Activated T-helper 1 cell treated with anti-CD3 and anti-CD28 coated beads, Interleukin-12 subunit alpha, Interleukin-12 subunit beta, Interleukin-2, Interleukin-4 antibody, amounts not matched to agents 30 ng/mL and 10 ng/mL and 1 ng/mL, durations not matched to agents 14 hours and 24 hours and 36 hours (primary cell): Measurements from ENCODE around the gene PPM1A. TPM values are rescaled to one million over a fixed set of nuclear protein-coding genes. Genes with fewer than 3 reads are reported as not detected.
A peak's percentile ranks its signal among the peaks of the same experiment; 100 is the strongest.

Source experiments
- DNase-seq: peaks from one replicate; pipeline ENCODE4 v3.0.0; 2021; ENCODE audit warnings: low spot score
- H3K27ac Mint-ChIP-seq: one replicate; pipeline ENCODE4 v1.8.0; 2021; ENCODE audit warnings: mild to moderate bottlenecking, mixed read lengths
- H3K27me3 Mint-ChIP-seq: one replicate; pipeline ENCODE4 v1.8.0; 2022; ENCODE audit warnings: mild to moderate bottlenecking, moderate library complexity, mixed read lengths; ENCODE audit not compliant: insufficient read depth
- H3K36me3 Mint-ChIP-seq: one replicate; pipeline ENCODE4 v1.8.0; 2021; ENCODE audit warnings: low read depth, mixed read lengths
- H3K4me1 Mint-ChIP-seq: one replicate; pipeline ENCODE4 v1.8.0; 2021; ENCODE audit warnings: low read depth, mixed read lengths
- H3K4me3 Mint-ChIP-seq: one replicate; pipeline ENCODE4 v1.8.0; 2021; ENCODE audit warnings: mild to moderate bottlenecking, moderate library complexity, mixed read lengths
- H3K9me3 Mint-ChIP-seq: one replicate; pipeline ENCODE4 v1.8.0; 2021; ENCODE audit warnings: mixed read lengths
- intact Hi-C: fragments of 100-400 bp; cut with micrococcal nuclease; formaldehyde crosslinking; loops from one replicate; pipeline ENCODE4 v1.15.1; 2024
- total RNA-seq: library from RNA; stranded (reverse); gene quantifications from 2 replicates; pipeline ENCODE4 v1.2.3, GENCODE V29; 2022

The PPM1A gene
- total RNA-seq, 1 donor from 2014 or later = 50.7 TPM

DNA sequence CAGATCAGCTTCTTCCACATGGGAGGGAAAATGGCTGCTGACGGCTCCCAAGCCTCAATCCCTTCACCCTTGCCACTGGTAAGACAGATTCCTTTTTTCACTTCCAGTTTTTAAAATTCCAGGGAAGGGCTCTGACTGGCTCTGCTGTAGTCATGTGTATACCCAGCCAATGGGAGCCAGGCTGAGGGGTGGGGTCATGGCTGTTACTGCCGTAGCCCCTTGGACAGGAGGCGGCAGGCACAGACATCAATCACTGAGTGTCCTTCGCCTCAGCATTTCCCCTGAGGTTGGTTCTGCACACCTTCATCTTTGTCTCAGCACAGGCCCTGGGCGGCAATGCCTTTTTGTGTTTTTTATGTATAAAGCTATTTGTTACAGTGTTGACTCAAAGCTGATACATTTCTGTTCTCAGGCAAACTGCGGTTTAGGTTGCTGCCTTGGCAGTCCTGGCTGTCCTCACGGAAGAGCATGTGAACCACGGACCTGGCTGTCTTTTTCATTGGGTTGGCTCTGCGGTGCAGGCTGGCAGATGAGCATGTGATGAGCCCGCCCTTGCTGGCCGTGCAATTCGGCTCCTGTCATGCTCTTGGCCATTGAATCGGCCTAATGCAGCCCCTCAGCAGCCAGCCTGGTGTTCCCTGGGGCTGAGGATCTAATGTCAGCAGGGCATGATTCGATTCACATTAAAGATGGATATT lies 74.3 kb downstream of the PPM1A start:
- intact Hi-C loops = no loop called here
- H3K36me3 Mint-ChIP-seq = peaks cover 1% of the 10 kb centered on the region
- no peaks in the 10 kb centered on the region for H3K9me3 Mint-ChIP-seq
- peaks cover 39% of the 10 kb centered on the region for H3K27me3 Mint-ChIP-seq
- DNase-seq = no peak
- peaks cover 13% of the 10 kb centered on the region for H3K4me1 Mint-ChIP-seq
- H3K27ac Mint-ChIP-seq = no peak overlapping the region
- H3K4me3 Mint-ChIP-seq = no peak overlapping the region

DNA sequence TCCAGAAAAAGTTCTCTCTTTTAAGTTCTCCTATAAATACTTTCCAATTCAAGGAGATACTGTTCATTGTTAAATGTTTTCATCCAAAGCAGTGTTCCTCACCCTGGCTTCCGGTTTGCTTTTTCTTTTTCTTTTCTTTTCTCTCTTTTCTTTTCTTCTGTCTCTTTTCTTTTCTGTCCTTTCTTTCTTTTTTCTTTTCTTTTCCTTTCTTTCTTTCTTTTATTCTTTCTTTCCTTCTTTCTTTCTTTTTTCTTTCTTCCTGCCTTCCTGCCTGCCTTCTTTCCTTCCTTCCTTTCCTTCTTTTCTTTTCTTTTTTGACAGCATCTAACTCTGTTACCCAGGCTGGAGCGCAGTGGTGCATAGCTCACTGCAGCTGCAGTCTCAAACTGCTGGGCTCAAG lies 75.8 kb downstream of the PPM1A start:
- intact Hi-C loops = no loop called here
- Mint-ChIP-seq H3K36me3 (peaks cover 1% of the 10 kb centered on the region), H3K9me3 (no peaks in the 10 kb centered on the region), H3K4me3 (no peak overlapping the region), H3K27me3 (peaks cover 39% of the 10 kb centered on the region), H3K4me1 (peaks cover 17% of the 10 kb centered on the region), H3K27ac (no peak overlapping the region)
- no peak for DNase-seq

DNA sequence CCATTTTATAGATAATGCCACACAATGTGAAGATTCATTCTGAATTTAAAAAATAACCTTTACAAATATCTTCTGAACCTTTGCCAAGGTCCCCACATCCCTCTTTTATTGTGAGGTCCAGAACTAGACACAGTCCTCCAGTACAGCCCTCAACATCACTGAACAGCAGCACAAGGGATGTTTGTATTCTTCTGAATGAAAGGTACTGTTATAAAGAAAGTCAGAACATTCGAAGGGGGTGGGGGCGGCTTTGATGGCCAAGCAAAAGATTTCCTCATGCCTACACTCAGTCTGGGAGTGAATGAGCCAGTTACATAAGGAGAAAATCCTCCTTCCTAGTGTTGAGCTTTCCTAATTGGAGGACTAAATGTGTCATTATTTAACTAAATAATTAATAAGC lies 77.3 kb downstream of the PPM1A start:
- no peak for DNase-seq
- intact Hi-C loops = no loop called here
- Mint-ChIP-seq H3K36me3 (peaks cover 1% of the 10 kb centered on the region), H3K4me1 (peaks cover 24% of the 10 kb centered on the region), H3K9me3 (no peaks in the 10 kb centered on the region), H3K27me3 (peaks cover 35% of the 10 kb centered on the region), H3K4me3 (no peak overlapping the region), H3K27ac (no peak overlapping the region)

DNA sequence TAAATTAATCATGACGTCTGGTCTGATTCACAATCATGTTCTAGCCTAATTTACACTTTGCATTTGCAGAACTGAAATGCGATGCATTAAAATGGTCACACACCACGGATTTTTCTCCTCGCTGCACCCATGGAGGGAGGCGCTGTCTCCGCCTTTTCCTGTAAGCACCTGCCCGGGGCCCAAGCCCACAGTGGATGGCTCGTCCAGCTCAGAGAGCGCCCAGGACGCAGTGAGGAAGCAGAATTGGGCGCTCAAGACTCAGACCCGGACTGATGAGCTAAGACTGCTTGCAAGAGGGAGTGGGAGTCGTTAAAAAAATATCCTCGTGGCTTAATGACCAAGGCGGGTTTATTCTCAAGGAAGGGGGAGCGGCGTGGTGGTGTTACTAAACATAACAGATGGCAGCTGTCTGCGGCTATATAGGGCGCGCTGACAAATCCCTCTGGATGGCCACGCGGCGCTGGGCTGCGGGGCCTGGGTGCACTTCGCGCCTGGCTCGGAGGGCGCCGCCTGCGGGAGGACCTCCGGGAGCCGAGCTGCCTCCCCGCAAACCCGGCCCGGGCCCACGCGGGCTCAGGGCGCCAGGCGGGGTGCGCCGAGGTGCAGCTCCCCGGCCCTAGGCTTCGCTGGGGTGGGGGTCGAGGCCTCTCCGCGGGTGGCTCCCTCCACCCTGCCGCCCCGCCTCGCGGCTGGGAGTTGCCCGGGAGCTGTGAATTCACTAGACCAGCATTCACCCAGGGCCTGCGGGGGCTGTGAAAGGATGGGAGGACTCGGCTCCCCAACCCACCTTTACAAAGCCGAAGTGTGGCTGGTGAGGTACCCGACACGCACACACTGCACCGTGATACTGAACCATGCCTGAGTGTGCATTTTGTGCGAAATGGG lies 78.7 kb downstream of the PPM1A start:
- intact Hi-C loops = no loop called here
- H3K27ac Mint-ChIP-seq = peak overlapping the region; percentile 86
- peak; percentile 11 for DNase-seq

DNA sequence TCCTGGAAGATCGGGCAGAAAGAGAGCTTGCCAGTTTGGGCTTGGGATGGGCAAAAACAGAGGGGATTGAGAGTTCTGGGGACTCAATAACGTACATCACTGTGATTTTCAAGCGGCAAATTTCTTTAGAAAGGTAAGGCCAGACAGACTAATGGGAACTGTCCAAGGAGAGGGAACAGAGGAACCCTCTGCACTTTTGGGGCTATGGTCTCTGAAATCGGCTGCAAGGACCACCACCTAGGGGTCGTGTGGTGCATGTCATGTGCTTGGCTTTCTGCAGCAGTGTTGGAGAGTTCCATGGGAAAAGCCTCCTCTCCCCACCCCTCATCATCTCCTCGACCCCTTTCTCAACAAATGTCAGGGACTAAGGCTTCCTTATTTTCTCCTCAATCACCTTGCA lies 79.6 kb downstream of the PPM1A start:
- Mint-ChIP-seq H3K27me3 (peaks cover 30% of the 10 kb centered on the region), H3K9me3 (no peaks in the 10 kb centered on the region), H3K36me3 (peaks cover 1% of the 10 kb centered on the region), H3K4me1 (peaks cover 45% of the 10 kb centered on the region), H3K4me3 (peak overlapping the region; percentile 24), H3K27ac (no peak overlapping the region)
- no peak for DNase-seq
- intact Hi-C loops = no loop called here

More for the DNA sequence above, 78.7 kb downstream of the PPM1A start:
- H3K9me3 Mint-ChIP-seq = no peaks in the 10 kb centered on the region
- peaks cover 1% of the 10 kb centered on the region for H3K36me3 Mint-ChIP-seq
- H3K27me3 Mint-ChIP-seq = peaks cover 32% of the 10 kb centered on the region
- peak overlapping the region; percentile 87 for H3K4me3 Mint-ChIP-seq
- peaks cover 39% of the 10 kb centered on the region for H3K4me1 Mint-ChIP-seq

DNA sequence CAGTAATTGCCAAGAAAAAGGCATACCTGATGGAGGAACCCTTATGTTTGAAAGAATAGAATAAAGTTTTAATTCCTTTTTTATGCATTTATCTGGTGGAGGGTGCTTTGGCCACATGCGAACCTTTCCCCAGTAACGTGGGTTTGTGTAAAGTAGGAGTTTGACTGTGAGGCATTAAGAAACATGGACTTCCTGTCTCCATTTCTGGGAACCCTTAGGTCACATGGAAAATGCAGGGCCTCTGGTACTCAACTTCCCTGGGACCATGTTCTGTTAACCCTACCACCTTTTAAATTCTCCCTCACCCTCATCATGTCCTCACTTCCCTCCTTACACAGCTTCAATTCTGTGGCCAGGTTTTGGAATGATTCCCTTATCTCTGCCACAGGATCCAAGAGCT lies 80.3 kb downstream of the PPM1A start:
- H3K9me3 Mint-ChIP-seq = no peaks in the 10 kb centered on the region
- H3K27me3 Mint-ChIP-seq = peaks cover 37% of the 10 kb centered on the region
- H3K4me1 Mint-ChIP-seq = peaks cover 45% of the 10 kb centered on the region
- intact Hi-C loops = no loop called here
- peaks cover 1% of the 10 kb centered on the region for H3K36me3 Mint-ChIP-seq
- H3K4me3 Mint-ChIP-seq = no peak overlapping the region
- no peak for DNase-seq
- H3K27ac Mint-ChIP-seq = no peak overlapping the region

DNA sequence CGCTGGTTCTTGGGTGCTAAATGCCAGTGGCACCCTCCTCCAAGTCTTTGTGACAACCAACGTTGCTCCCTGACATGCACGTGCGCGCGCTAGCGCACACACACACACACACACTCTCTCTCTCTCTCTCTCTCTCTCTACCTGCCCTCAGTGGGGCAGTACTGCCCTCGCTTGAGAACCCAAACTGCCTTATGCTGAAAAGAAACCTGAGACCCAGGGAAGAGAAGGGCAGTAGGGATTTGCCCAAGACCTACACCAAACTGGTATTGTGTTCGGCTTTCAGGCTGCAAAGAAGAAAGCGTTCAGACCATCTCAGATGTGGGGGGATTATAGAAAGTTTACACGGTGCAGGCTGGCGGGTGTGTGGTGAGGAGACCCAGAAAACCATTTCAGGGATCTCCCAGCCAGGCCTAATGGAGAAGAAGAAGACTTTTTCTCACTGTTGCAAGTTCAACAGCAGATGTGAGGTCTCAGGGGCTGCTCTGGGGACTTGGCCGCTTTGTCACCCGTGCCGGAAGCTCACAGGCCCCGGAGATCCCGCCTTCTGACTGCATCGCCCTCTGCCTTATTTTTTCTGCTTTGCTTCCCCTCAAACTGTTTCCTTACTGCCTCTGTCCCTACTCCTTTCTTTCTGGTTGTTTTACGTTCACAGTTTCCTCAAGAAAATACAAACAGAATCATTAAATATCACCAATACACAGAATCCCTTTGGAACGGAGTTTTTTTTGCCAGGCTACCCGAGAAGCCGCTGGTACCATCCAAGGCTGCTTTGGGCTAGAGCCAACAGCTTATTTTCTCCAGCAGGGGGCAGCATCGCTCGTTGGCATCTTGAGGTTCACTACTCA lies 82.4 kb downstream of the PPM1A start:
- intact Hi-C loops = loop anchor here (1.0 to 10.0 kb wide), 7 partner anchors 81 to 771 kb away; partner anchors contain the start of genes PCNX4 and SIX1
- H3K4me3 Mint-ChIP-seq = peak overlapping the region; percentile 92
- peak overlapping the region; percentile 94 for H3K27ac Mint-ChIP-seq
- peak; percentile 60 for DNase-seq
- H3K9me3 Mint-ChIP-seq = no peaks in the 10 kb centered on the region
- peaks cover 37% of the 10 kb centered on the region for H3K27me3 Mint-ChIP-seq
- peaks cover 1% of the 10 kb centered on the region for H3K36me3 Mint-ChIP-seq
- H3K4me1 Mint-ChIP-seq = peaks cover 45% of the 10 kb centered on the region

DNA sequence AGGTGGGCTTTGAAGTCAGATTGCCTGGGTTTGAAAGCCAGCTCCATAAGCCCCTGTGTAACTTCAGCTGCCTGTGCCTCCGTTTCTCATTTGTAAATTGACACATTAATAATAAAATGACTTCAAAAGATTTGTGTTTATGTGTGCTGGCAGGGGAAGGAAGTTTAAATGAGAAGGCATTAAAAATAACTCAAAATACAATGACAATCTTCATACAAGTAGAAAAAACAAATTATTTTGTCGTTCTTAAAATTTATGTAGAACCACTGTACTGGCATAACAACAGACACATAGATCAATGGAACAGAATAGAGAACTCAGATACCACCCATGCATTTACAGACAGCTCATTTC lies 83.0 kb downstream of the PPM1A start:
- DNase-seq = no peak
- intact Hi-C loops = loop anchor here (1.0 to 10.0 kb wide), 5 partner anchors 150 to 770 kb away; partner anchors contain the start of genes PCNX4 and SIX1
- Mint-ChIP-seq H3K4me3 (peak overlapping the region; percentile 92), H3K36me3 (peaks cover 1% of the 10 kb centered on the region), H3K4me1 (peaks cover 41% of the 10 kb centered on the region), H3K27ac (peak overlapping the region; percentile 94), H3K9me3 (no peaks in the 10 kb centered on the region), H3K27me3 (peaks cover 32% of the 10 kb centered on the region)

DNA sequence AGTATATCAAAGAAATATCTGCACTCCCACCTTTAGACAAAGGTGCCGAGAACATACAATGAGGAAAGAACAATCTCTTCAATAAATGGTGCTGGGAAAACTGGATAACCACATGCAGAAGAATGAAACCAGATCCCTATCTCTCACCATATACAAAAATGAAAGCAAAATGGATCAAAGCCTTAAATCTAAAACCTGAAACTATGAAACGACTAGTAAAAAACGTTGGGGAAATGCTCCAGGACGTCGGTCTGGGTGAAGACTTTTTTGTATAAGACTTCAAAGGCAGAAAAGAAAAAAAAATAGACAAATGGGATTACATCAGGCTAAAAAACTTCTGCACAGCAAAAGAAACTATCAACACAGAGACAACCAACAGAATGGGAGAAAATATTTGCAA lies 83.8 kb downstream of the PPM1A start:
- H3K36me3 Mint-ChIP-seq = no peaks in the 10 kb centered on the region
- no peak overlapping the region for H3K4me3 Mint-ChIP-seq
- DNase-seq = no peak
- peaks cover 35% of the 10 kb centered on the region for H3K27me3 Mint-ChIP-seq
- no peaks in the 10 kb centered on the region for H3K9me3 Mint-ChIP-seq
- intact Hi-C loops = loop anchor here (1.0 to 10.0 kb wide), 5 partner anchors 151 to 769 kb away; partner anchors contain the start of genes PCNX4 and SIX1
- no peak overlapping the region for H3K27ac Mint-ChIP-seq
- peaks cover 34% of the 10 kb centered on the region for H3K4me1 Mint-ChIP-seq

DNA sequence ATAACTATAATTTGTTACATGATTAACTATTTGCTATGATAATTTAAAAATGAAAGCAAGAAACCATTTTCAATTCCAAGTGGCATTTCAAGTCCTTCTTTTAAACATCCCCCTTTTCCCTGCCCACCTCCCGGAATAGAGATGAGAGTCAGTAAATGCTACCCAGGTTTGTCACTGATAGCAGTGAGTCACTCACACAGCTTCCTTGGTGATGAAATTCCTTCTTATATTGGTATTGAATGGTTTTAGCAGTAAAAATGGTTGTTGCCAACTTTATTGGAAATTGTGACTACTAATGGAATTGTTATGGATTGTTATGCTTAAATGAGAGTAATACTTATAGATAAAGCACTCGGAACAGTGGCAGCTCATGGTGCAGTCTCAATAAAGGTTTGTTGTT lies 90.5 kb downstream of the PPM1A start:
- Mint-ChIP-seq H3K27me3 (peaks cover 21% of the 10 kb centered on the region), H3K9me3 (no peaks in the 10 kb centered on the region), H3K4me3 (no peak overlapping the region), H3K27ac (no peak overlapping the region), H3K36me3 (no peaks in the 10 kb centered on the region), H3K4me1 (no peaks in the 10 kb centered on the region)
- no peak for DNase-seq
- intact Hi-C loops = loop anchor here (10.0 kb wide), 2 partner anchors 305 to 375 kb away; partner anchors contain the start of gene SIX1

DNA sequence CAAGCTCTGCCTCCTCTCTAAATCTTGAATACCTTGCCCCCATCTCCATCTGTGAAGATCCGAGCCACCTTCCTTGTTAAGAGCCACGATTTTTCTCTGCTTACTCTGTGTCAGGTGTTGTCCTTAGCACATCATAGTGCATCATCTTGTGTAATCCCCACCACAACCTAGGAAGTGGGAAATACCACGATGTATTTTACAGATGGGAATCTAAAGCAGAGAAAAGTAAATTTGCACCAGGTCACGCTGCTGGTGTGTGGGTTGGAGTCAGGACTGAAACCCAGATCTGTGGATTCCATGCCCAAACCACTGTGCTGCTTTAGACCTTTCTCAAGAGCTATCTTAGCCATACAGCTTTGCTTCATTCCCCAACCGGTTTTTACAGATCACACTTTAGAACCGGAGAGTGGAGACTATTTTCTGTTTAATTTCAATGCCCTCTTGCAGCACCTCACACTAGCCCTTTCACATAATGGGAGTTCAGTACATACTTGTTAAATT lies 94.6 kb downstream of the PPM1A start:
- H3K27me3 Mint-ChIP-seq = peaks cover 7% of the 10 kb centered on the region
- H3K4me3 Mint-ChIP-seq = no peak overlapping the region
- no peaks in the 10 kb centered on the region for H3K4me1 Mint-ChIP-seq
- H3K9me3 Mint-ChIP-seq = no peaks in the 10 kb centered on the region
- H3K36me3 Mint-ChIP-seq = no peaks in the 10 kb centered on the region
- DNase-seq = no peak
- no peak overlapping the region for H3K27ac Mint-ChIP-seq
- intact Hi-C loops = no loop called here

DNA sequence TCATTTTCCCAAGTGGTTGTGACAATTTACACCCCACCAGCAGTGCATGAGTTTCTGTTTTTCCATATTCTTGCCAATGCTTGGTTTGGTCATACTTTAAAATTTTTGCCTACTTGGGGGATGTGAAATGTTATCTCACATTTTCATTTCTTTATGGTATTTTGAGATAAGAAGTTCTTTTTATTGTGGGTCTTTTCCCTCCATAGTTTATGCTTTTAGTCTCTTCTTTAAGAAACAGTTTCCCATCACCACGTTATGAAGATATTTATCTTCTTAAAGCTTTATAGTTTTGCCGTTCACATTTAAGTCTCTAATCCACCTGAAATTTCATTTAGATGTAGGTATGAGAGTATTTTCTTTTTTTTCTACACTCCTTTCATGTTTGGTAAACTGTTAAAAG lies 95.7 kb downstream of the PPM1A start:
- intact Hi-C loops = no loop called here
- no peaks in the 10 kb centered on the region for H3K9me3 Mint-ChIP-seq
- peaks cover 7% of the 10 kb centered on the region for H3K27me3 Mint-ChIP-seq
- H3K36me3 Mint-ChIP-seq = no peaks in the 10 kb centered on the region
- DNase-seq = no peak
- H3K4me3 Mint-ChIP-seq = no peak overlapping the region
- no peaks in the 10 kb centered on the region for H3K4me1 Mint-ChIP-seq
- H3K27ac Mint-ChIP-seq = no peak overlapping the region
